HEK293 (cell line): ENCODE results near the gene DENND1A.
"Not testable (repeated sequence)": the region's sequence is repeated elsewhere in the genome, so short reads cannot be mapped to it uniquely, and the experiment has no call there.

Experiments
- CTCF ChIA-PET: fragments of 350-600 bp; formaldehyde crosslinking; extraction: SDS; loops from one replicate; lab custom pipeline; 2021; ENCODE audit warnings: antibody characterized with exemption; lab: Yijun Ruan, JAX
- POLR2A ChIA-PET: fragments of 300-600 bp; formaldehyde crosslinking; extraction: SDS; loops from one replicate; lab custom pipeline; 2020; ENCODE audit warnings: antibody characterized with exemption, inconsistent platforms; lab: Yijun Ruan, JAX
- H3K27ac ChIP-seq: fragments of 200-500 bp; sonication (Bioruptor generic); 2 replicates; pipeline ENCODE4 v1.5.1; 2014; ENCODE audit warnings: low read depth, low read length, control low read depth, inconsistent platforms; ENCODE audit errors: extremely low read depth
- H3K36me3 ChIP-seq, 2 experiments: fragments of 200-500 bp in 1 of 2; sonication (Bioruptor generic) in 1 of 2; 1 replicate in 1 of 2; 2 replicates in 1 of 2; pipeline ENCODE4 v1.5.1; 2014 to 2017; ENCODE audit warnings: inconsistent platforms in 2 of 2, low read length in 2 of 2; ENCODE audit not compliant: control insufficient read depth in 2 of 2, insufficient read depth in 1 of 2
- H3K4me1 ChIP-seq: fragments of 200-500 bp; sonication (Bioruptor generic); 2 replicates; pipeline ENCODE4 v1.5.1; 2014; ENCODE audit warnings: mild to moderate bottlenecking, low read length, inconsistent platforms; ENCODE audit not compliant: control insufficient read depth, insufficient read depth
- H3K4me3 ChIP-seq: 2 replicates; pipeline ENCODE4 v1.5.1; 2011; ENCODE audit warnings: low read depth, mild to moderate bottlenecking, control low read depth, low read length, moderate library complexity
- H3K9me3 ChIP-seq: fragments of 200-500 bp; sonication (Bioruptor generic); 2 replicates; pipeline ENCODE4 v1.5.1; 2014; ENCODE audit warnings: low read depth, low read length, inconsistent platforms; ENCODE audit not compliant: control insufficient read depth, insufficient read depth
- GLI2 ChIP-seq: fragments of 450-650 bp; formaldehyde crosslinking; IDR thresholded peaks from 2 replicates; pipeline ENCODE4; 2017; ENCODE audit warnings: missing biosample characterization, missing genetic modification characterization, low read depth, borderline replicate concordance
- GLIS1 ChIP-seq: fragments of 450-650 bp; formaldehyde crosslinking; IDR thresholded peaks from 2 replicates; pipeline ENCODE4 v1.5.1; 2016; ENCODE audit warnings: missing biosample characterization, missing genetic modification characterization
- IKZF3 ChIP-seq: fragments of 450-650 bp; IDR thresholded peaks from 2 replicates; pipeline ENCODE4 v1.5.0; 2018; ENCODE audit warnings: missing biosample characterization, mild to moderate bottlenecking, missing genetic modification characterization, moderate library complexity
- SETDB1 ChIP-seq: IDR thresholded peaks from one replicate; pipeline ENCODE4 v1.6.1; 2017; ENCODE audit warnings: mild to moderate bottlenecking, low read length, moderate library complexity, mixed read lengths; ENCODE audit not compliant: insufficient read length
- ZFP37 ChIP-seq: fragments of 450-650 bp; formaldehyde crosslinking; IDR thresholded peaks from 2 replicates; pipeline ENCODE4 v1.5.1; 2016; ENCODE audit warnings: missing biosample characterization, missing genetic modification characterization
- ZFP69B ChIP-seq: fragments of 450-650 bp; formaldehyde crosslinking; IDR thresholded peaks from 2 replicates; pipeline ENCODE4 v1.5.1; 2016; ENCODE audit warnings: missing biosample characterization, missing genetic modification characterization
- ZNF169 ChIP-seq: fragments of 450-650 bp; formaldehyde crosslinking; IDR thresholded peaks from 2 replicates; pipeline ENCODE4 v1.5.1; 2016; ENCODE audit warnings: missing biosample characterization, missing genetic modification characterization
- ZNF248 ChIP-seq: fragments of 450-650 bp; formaldehyde crosslinking; IDR thresholded peaks from 2 replicates; pipeline ENCODE4 v1.5.1; 2017; ENCODE audit warnings: missing biosample characterization, missing genetic modification characterization
- ZNF354C ChIP-seq: fragments of 450-650 bp; formaldehyde crosslinking; IDR thresholded peaks from 2 replicates; pipeline ENCODE4 v1.5.1; 2016; ENCODE audit warnings: missing biosample characterization, missing genetic modification characterization, low read depth, borderline replicate concordance
- ZNF366 ChIP-seq: fragments of 450-650 bp; formaldehyde crosslinking; conservative IDR thresholded peaks from 2 replicates; pipeline ENCODE4 v1.5.1; 2016; ENCODE audit warnings: missing biosample characterization, missing genetic modification characterization
- ZNF426 ChIP-seq: fragments of 450-650 bp; formaldehyde crosslinking; IDR thresholded peaks from 2 replicates; pipeline ENCODE4 v1.5.1; 2017; ENCODE audit warnings: missing biosample characterization, missing genetic modification characterization, mild to moderate bottlenecking, inconsistent platforms, moderate library complexity
- ZNF501 ChIP-seq: fragments of 450-650 bp; formaldehyde crosslinking; IDR thresholded peaks from 2 replicates; pipeline ENCODE4 v1.5.1; 2016; ENCODE audit warnings: missing biosample characterization, missing genetic modification characterization
- ZNF571 ChIP-seq: fragments of 450-650 bp; formaldehyde crosslinking; IDR thresholded peaks from 2 replicates; pipeline ENCODE4 v1.5.0; 2017; ENCODE audit warnings: missing biosample characterization, missing genetic modification characterization
- ZNF837 ChIP-seq: fragments of 450-650 bp; formaldehyde crosslinking; IDR thresholded peaks from 2 replicates; pipeline ENCODE4 v1.5.1; 2016; ENCODE audit warnings: missing biosample characterization, missing genetic modification characterization
- TF ChIP-seq, protein P1 (sequence below): fragments of 450-650 bp; formaldehyde crosslinking; IDR thresholded peaks from 2 replicates; pipeline ENCODE4 v1.5.1; 2016; ENCODE audit warnings: missing biosample characterization, missing genetic modification characterization, low read depth
- TF ChIP-seq, protein P2 (sequence below): sonication (generic); formaldehyde crosslinking; IDR thresholded peaks from 2 replicates; pipeline ENCODE4 v1.8.1; 2022; ENCODE audit warnings: mild to moderate bottlenecking, moderate library complexity, missing genetic modification reagents
- TF ChIP-seq, protein P3 (sequence below): fragments of 450-650 bp; formaldehyde crosslinking; IDR thresholded peaks from 2 replicates; pipeline ENCODE4 v1.5.1; 2016; ENCODE audit warnings: missing biosample characterization, missing genetic modification characterization
- TF ChIP-seq, protein P4 (sequence below): fragments of 450-650 bp; formaldehyde crosslinking; IDR thresholded peaks from 2 replicates; pipeline ENCODE4 v1.5.1; 2016; ENCODE audit warnings: missing biosample characterization, missing genetic modification characterization
- TF ChIP-seq, protein P5 (sequence below): fragments of 450-650 bp; formaldehyde crosslinking; conservative IDR thresholded peaks from 2 replicates; pipeline ENCODE4 v1.5.1; 2016; ENCODE audit warnings: low read depth, missing biosample characterization, missing genetic modification characterization

The DENND1A gene

DNA sequence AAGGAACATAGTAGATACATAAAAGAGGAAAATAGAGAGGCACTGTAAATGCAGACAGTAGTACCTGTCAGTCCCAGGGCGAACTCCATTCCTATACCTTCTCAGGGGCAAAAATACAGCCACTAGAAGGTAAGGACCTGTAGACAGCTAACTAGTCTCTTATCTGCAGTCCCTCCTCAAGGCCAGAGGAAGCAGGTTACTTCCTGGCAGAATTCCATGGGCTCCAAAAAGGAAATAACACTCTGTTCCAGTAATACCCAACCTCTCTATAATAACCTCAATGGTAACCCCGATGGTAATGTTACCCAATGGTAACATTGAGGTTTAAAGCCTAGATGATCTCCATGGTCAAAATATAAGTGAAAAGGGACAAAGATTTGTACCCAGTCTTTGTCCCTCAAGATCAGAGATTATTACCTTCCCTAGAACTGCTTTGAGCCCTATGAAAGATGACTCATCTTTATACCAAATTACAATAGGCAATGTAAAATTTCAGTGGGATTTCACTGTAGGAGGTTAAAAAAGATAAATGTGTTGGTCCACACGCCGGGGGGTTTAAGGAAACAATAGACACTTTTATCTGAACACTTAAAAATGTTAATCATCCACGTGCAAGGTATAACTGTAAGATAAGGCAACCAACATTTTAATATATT, 113.0 kb downstream of the DENND1A start (continued):
- TF ChIP-seq, protein P1, sequence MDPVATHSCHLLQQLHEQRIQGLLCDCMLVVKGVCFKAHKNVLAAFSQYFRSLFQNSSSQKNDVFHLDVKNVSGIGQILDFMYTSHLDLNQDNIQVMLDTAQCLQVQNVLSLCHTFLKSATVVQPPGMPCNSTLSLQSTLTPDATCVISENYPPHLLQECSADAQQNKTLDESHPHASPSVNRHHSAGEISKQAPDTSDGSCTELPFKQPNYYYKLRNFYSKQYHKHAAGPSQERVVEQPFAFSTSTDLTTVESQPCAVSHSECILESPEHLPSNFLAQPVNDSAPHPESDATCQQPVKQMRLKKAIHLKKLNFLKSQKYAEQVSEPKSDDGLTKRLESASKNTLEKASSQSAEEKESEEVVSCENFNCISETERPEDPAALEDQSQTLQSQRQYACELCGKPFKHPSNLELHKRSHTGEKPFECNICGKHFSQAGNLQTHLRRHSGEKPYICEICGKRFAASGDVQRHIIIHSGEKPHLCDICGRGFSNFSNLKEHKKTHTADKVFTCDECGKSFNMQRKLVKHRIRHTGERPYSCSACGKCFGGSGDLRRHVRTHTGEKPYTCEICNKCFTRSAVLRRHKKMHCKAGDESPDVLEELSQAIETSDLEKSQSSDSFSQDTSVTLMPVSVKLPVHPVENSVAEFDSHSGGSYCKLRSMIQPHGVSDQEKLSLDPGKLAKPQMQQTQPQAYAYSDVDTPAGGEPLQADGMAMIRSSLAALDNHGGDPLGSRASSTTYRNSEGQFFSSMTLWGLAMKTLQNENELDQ (tag by site-specific recombination): no peak
- TF ChIP-seq ZNF169 (tag by site-specific recombination) (no peak), ZNF837 (tag by site-specific recombination) (no peak), GLI2 (tag by site-specific recombination) (no peak), ZNF426 (tag by site-specific recombination) (no peak), ZNF571 (tag by site-specific recombination) (no peak), SETDB1 (no peak), ZFP69B (tag by site-specific recombination) (0 out of 2 replicates have a peak, but pooled peaks have one; percentile 13), ZFP37 (tag by site-specific recombination) (no peak), ZNF248 (tag by site-specific recombination) (no peak), ZNF354C (no peak), GLIS1 (tag by site-specific recombination) (peak; percentile 83), IKZF3 (0 out of 2 replicates have a peak, but pooled peaks have one; percentile 4), ZNF366 (tag by site-specific recombination) (peak; percentile 39; the same call in 1 of the 2 replicates), ZNF501 (tag by site-specific recombination) (no peak)
- TF ChIP-seq, protein P2, sequence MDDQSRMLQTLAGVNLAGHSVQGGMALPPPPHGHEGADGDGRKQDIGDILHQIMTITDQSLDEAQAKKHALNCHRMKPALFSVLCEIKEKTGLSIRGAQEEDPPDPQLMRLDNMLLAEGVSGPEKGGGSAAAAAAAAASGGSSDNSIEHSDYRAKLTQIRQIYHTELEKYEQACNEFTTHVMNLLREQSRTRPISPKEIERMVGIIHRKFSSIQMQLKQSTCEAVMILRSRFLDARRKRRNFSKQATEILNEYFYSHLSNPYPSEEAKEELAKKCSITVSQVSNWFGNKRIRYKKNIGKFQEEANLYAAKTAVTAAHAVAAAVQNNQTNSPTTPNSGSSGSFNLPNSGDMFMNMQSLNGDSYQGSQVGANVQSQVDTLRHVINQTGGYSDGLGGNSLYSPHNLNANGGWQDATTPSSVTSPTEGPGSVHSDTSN (CRISPR knock-in tag): no peak
- TF ChIP-seq, protein P3, sequence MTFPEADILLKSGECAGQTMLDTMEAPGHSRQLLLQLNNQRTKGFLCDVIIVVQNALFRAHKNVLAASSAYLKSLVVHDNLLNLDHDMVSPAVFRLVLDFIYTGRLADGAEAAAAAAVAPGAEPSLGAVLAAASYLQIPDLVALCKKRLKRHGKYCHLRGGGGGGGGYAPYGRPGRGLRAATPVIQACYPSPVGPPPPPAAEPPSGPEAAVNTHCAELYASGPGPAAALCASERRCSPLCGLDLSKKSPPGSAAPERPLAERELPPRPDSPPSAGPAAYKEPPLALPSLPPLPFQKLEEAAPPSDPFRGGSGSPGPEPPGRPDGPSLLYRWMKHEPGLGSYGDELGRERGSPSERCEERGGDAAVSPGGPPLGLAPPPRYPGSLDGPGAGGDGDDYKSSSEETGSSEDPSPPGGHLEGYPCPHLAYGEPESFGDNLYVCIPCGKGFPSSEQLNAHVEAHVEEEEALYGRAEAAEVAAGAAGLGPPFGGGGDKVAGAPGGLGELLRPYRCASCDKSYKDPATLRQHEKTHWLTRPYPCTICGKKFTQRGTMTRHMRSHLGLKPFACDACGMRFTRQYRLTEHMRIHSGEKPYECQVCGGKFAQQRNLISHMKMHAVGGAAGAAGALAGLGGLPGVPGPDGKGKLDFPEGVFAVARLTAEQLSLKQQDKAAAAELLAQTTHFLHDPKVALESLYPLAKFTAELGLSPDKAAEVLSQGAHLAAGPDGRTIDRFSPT (tag by site-specific recombination): no peak
- TF ChIP-seq, protein P4, sequence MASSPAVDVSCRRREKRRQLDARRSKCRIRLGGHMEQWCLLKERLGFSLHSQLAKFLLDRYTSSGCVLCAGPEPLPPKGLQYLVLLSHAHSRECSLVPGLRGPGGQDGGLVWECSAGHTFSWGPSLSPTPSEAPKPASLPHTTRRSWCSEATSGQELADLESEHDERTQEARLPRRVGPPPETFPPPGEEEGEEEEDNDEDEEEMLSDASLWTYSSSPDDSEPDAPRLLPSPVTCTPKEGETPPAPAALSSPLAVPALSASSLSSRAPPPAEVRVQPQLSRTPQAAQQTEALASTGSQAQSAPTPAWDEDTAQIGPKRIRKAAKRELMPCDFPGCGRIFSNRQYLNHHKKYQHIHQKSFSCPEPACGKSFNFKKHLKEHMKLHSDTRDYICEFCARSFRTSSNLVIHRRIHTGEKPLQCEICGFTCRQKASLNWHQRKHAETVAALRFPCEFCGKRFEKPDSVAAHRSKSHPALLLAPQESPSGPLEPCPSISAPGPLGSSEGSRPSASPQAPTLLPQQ: no peak; the same call in 1 of the 2 replicates
- TF ChIP-seq, protein P5, sequence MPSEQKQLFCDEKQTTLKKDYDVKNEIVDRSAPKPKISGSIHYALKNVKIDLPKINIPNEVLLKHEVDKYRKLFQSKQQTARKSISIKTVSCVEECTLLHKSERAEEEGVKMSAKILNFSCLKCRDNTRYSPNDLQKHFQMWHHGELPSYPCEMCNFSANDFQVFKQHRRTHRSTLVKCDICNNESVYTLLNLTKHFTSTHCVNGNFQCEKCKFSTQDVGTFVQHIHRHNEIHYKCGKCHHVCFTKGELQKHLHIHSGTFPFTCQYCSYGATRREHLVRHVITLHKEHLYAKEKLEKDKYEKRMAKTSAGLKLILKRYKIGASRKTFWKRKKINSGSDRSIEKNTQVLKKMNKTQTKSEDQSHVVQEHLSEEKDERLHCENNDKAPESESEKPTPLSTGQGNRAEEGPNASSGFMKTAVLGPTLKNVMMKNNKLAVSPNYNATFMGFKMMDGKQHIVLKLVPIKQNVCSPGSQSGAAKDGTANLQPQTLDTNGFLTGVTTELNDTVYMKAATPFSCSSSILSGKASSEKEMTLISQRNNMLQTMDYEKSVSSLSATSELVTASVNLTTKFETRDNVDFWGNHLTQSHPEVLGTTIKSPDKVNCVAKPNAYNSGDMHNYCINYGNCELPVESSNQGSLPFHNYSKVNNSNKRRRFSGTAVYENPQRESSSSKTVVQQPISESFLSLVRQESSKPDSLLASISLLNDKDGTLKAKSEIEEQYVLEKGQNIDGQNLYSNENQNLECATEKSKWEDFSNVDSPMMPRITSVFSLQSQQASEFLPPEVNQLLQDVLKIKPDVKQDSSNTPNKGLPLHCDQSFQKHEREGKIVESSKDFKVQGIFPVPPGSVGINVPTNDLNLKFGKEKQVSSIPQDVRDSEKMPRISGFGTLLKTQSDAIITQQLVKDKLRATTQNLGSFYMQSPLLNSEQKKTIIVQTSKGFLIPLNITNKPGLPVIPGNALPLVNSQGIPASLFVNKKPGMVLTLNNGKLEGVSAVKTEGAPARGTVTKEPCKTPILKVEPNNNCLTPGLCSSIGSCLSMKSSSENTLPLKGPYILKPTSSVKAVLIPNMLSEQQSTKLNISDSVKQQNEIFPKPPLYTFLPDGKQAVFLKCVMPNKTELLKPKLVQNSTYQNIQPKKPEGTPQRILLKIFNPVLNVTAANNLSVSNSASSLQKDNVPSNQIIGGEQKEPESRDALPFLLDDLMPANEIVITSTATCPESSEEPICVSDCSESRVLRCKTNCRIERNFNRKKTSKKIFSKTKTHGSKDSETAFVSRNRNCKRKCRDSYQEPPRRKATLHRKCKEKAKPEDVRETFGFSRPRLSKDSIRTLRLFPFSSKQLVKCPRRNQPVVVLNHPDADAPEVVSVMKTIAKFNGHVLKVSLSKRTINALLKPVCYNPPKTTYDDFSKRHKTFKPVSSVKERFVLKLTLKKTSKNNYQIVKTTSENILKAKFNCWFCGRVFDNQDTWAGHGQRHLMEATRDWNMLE (tag by site-specific recombination): no peak
- TF ChIP-seq, all 188 proteins: peak for 11

DNA sequence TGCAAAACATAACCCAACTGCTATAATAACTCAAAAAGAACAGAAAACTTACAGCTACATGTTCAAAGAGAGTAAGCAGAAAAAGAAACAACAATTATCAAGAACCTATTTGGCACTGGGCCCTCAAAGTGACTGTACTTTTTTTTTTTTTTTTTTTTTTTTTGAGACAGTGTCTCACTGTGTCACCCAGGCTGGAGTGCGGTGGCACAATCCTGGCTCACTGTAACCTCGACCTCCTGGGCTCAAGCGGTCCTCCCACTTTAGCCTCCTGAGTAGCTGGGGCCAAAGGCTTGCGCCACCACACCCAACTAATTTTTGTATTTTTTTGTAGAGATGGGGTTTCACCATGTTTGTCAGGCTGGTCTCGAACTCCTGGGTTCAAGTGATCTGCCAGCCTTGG, 114.1 kb downstream of the DENND1A start:
- H3K27ac ChIP-seq, H3K36me3 ChIP-seq, H3K9me3 ChIP-seq, H3K4me3 ChIP-seq, H3K4me1 ChIP-seq: not testable (repeated sequence)
- ChIA-PET CTCF (interaction anchor here (1.0 kb wide), 1 partner anchor 9 kb away, joined by 3 read pairs; no protein-coding TSS in a partner anchor), POLR2A (interaction anchor here (0.6 to 1.2 kb wide), 4 partner anchors 10 to 597 kb away, joined by 3 to 4 read pairs (median 4); no protein-coding TSS in a partner anchor)
